ENCODE measurements around the gene NFAM1.

- TF ChIP-seq NFE2L2 (IDR thresholded peaks at IDR 0.05; ENCODE audit: low read depth, low read length) (no peak), POLR2A (IDR thresholded peaks at IDR 0.05; ENCODE audit: low read depth, low read length) (no peak), RAD21 (IDR thresholded peaks at IDR 0.05; ENCODE audit: low read length) (no peak)
Observed at GRCh38 chr22:42404266-42404665, 27.9 kb downstream of the NFAM1 start.

Measured in IMR-90 (cell line).